GM23338 (cell line): ENCODE results near the gene ERMARD. TPM values are rescaled to one million over a fixed set of nuclear protein-coding genes. Genes with fewer than 3 reads are reported as not detected.

Experiments
- ATAC-seq: fragments of 200-7000 bp; cut with Tn5 transposase; 3 replicates; pipeline ENCODE4 v1.9.1; 2020
- DNase-seq: peaks from one replicate; pipeline ENCODE4 v3.0.0-alpha.2; 2015; ENCODE audit warnings: low spot score
- H2AFZ ChIP-seq: fragments of 200-600 bp; sonication (generic); 2 replicates; pipeline ENCODE4 v1.8.0; 2016; ENCODE audit warnings: antibody characterized with exemption, mild to moderate bottlenecking, moderate library complexity
- H3F3A ChIP-seq: fragments of 200-600 bp; sonication (generic); replicated peaks from 2 replicates; pipeline ENCODE4 v1.8.0; 2017; ENCODE audit warnings: antibody characterized with exemption, mixed run types, low read depth
- H3K27ac ChIP-seq: fragments of 200-600 bp; sonication (generic); 2 replicates; pipeline ENCODE4 v1.6.1; 2016; ENCODE audit warnings: low read depth
- H3K27me3 ChIP-seq: fragments of 200-600 bp; sonication (generic); 2 replicates; pipeline ENCODE4 v1.8.0; 2016; ENCODE audit warnings: mild to moderate bottlenecking, mixed run types, moderate library complexity; ENCODE audit not compliant: insufficient read depth
- H3K36me3 ChIP-seq: fragments of 200-600 bp; sonication (generic); 2 replicates; pipeline ENCODE4 v1.8.0; 2016; ENCODE audit warnings: mild to moderate bottlenecking; ENCODE audit not compliant: insufficient read depth
- H3K4me1 ChIP-seq: fragments of 200-600 bp; sonication (generic); 2 replicates; pipeline ENCODE4 v1.8.0; 2016; ENCODE audit warnings: mild to moderate bottlenecking, moderate library complexity; ENCODE audit not compliant: insufficient read depth
- H3K4me2 ChIP-seq: fragments of 200-600 bp; sonication (generic); 2 replicates; pipeline ENCODE4 v1.7.1; 2017; ENCODE audit warnings: mixed run types
- H3K4me3 ChIP-seq: fragments of 200-600 bp; sonication (generic); 2 replicates; pipeline ENCODE4 v1.6.1; 2016; ENCODE audit warnings: mixed run types
- H3K79me2 ChIP-seq: fragments of 200-600 bp; sonication (generic); replicated peaks from 2 replicates; pipeline ENCODE4 v1.8.0; 2017; ENCODE audit warnings: mild to moderate bottlenecking; ENCODE audit not compliant: insufficient read depth
- H3K9me2 ChIP-seq: fragments of 200-600 bp; sonication (generic); 2 replicates; pipeline ENCODE4 v1.8.0; 2017; ENCODE audit not compliant: insufficient read depth
- H4K20me1 ChIP-seq: fragments of 200-600 bp; sonication (generic); replicated peaks from 2 replicates; pipeline ENCODE4 v1.8.0; 2017; ENCODE audit warnings: mild to moderate bottlenecking; ENCODE audit not compliant: insufficient read depth
- H3K27ac Mint-ChIP-seq: 2 replicates; pipeline ENCODE4 v1.8.0; 2020; ENCODE audit warnings: inconsistent platforms, mild to moderate bottlenecking, moderate library complexity, mixed read lengths
- H3K27me3 Mint-ChIP-seq: 3 replicates; pipeline ENCODE4 v1.8.0; 2022; ENCODE audit warnings: low read depth, mild to moderate bottlenecking, moderate library complexity, mixed read lengths, inconsistent platforms; ENCODE audit not compliant: insufficient read depth, poor library complexity
- H3K36me3 Mint-ChIP-seq: 3 replicates; pipeline ENCODE4 v1.8.0; 2021; ENCODE audit warnings: low read depth, mild to moderate bottlenecking, inconsistent platforms, moderate library complexity, mixed read lengths
- H3K4me1 Mint-ChIP-seq: 3 replicates; pipeline ENCODE4 v1.8.0; 2020; ENCODE audit warnings: mild to moderate bottlenecking, inconsistent platforms, mixed read lengths
- H3K4me3 Mint-ChIP-seq: 3 replicates; pipeline ENCODE4 v1.8.0; 2021; ENCODE audit warnings: moderate library complexity, mild to moderate bottlenecking, inconsistent platforms, mixed read lengths
- H3K9me3 Mint-ChIP-seq: 3 replicates; pipeline ENCODE4 v1.8.0; 2020; ENCODE audit warnings: moderate library complexity, mild to moderate bottlenecking, inconsistent platforms, mixed read lengths
- CTCF ChIP-seq, 2 experiments: fragments of 200-600 bp in 1 of 2; sonication (generic) in 1 of 2; conservative IDR thresholded peaks; 2 replicates each; pipeline versions ENCODE4 v1.5.1 to v1.6.1; 2016 to 2017; ENCODE audit warnings: antibody characterized with exemption in 2 of 2, low read depth in 2 of 2, mild to moderate bottlenecking in 2 of 2, moderate library complexity in 1 of 2
- ETS1 ChIP-seq: IDR thresholded peaks from 2 replicates; pipeline ENCODE4 v1.6.1; 2016; ENCODE audit warnings: antibody characterized with exemption
- EZH2 ChIP-seq: fragments of 200-600 bp; sonication (generic); IDR thresholded peaks from one replicate; pipeline ENCODE4 v1.8.0; 2017; ENCODE audit warnings: antibody characterized with exemption, mild to moderate bottlenecking, low read depth; ENCODE audit not compliant: unreplicated experiment
- EZH2phosphoT487 ChIP-seq: fragments of 200-600 bp; sonication (generic); IDR thresholded peaks from one replicate; pipeline ENCODE4 v1.8.1; 2018; ENCODE audit warnings: antibody characterized with exemption; ENCODE audit not compliant: unreplicated experiment
- JUNB ChIP-seq: IDR thresholded peaks from one replicate; pipeline ENCODE4 v1.6.1; 2016; ENCODE audit warnings: antibody characterized with exemption; ENCODE audit not compliant: unreplicated experiment
- NANOG ChIP-seq: IDR thresholded peaks from 2 replicates; pipeline ENCODE4 v1.6.1; 2016; ENCODE audit warnings: antibody characterized with exemption, borderline replicate concordance
- POLR2AphosphoS5 ChIP-seq: IDR thresholded peaks from 2 replicates; pipeline ENCODE4 v1.6.1; 2016; ENCODE audit warnings: antibody characterized with exemption, low read depth
- STAT1 ChIP-seq: IDR thresholded peaks from one replicate; pipeline ENCODE4 v1.6.1; 2016; ENCODE audit warnings: antibody characterized with exemption; ENCODE audit not compliant: unreplicated experiment
- ZNF331 ChIP-seq: fragments of 250-450 bp; sonication (Bioruptor Pico); IDR thresholded peaks from 2 replicates; pipeline ENCODE4 v1.5.0; 2020; ENCODE audit warnings: low read depth, mild to moderate bottlenecking, moderate library complexity
- ZNF462 ChIP-seq: fragments of 250-450 bp; sonication (Bioruptor Pico); IDR thresholded peaks from 2 replicates; pipeline ENCODE4 v1.5.0; 2020; ENCODE audit warnings: mild to moderate bottlenecking, moderate library complexity
- polyA plus RNA-seq: library from polyadenylated mRNA; unstranded; fragments of >200 nt; fragmentation: Nextera tagmentation; extraction: Ambion mirVana; gene quantifications from 2 replicates; pipeline ENCODE4 v1.2.1, GENCODE V29; 2016
- total RNA-seq: library from RNA; depleted of rRNA; stranded (reverse); fragments of >200 nt; shearing (Covaris generic); gene quantifications from 2 replicates; pipeline ENCODE4 v1.2.3, GENCODE V29; 2014

The ERMARD gene
- total and polyA plus RNA-seq, 2 experiments from 2014 or later = 7.6 to 8.6 TPM

GRCh38 chr6:169816975-169817374 lies 65.6 kb downstream of the ERMARD start (continued):
- no peak for TF ChIP-seq ZNF462 (CRISPR knock-in tag)
- TF ChIP-seq EZH2 = no peak

GRCh38 chr6:169820358-169820757 lies 68.9 kb downstream of the ERMARD start:
- DNase-seq = peak; percentile 54
- Mint-ChIP-seq H3K4me3 (no peak overlapping the region), H3K9me3 (peaks cover 32% of the 10 kb centered on the region), H3K4me1 (peaks cover 19% of the 10 kb centered on the region), H3K27ac (no peak overlapping the region; the same call in 1 of the 2 replicates), H3K27me3 (no peaks in the 10 kb centered on the region), H3K36me3 (peaks cover 16% of the 10 kb centered on the region)
- ATAC-seq = peak; percentile 81
- Histone ChIP-seq H3K4me2 (no peak overlapping the region), H3K4me1 (peaks cover 13% of the 10 kb centered on the region; the same call in 1 of the 2 replicates), H3K79me2 (no peaks in the 10 kb centered on the region), H3K4me3 (no peak overlapping the region), H3K27ac (no peak overlapping the region), H3F3A (no peaks in the 10 kb centered on the region), H2AFZ (no peak overlapping the region), H3K27me3 (no peaks in the 10 kb centered on the region), H3K36me3 (no peaks in the 10 kb centered on the region), H4K20me1 (no peaks in the 10 kb centered on the region), H3K9me2 (peaks cover 8% of the 10 kb centered on the region)
- TF ChIP-seq NANOG = no peak
- TF ChIP-seq ZNF331 = no peak
- TF ChIP-seq POLR2AphosphoS5 = no peak
- no peak for TF ChIP-seq EZH2phosphoT487
- TF ChIP-seq EZH2 = no peak
- TF ChIP-seq CTCF (conservative IDR thresholded peaks at IDR 0.05; ENCODE audit: low read depth in 2 of 2) = no peak
- no peak for TF ChIP-seq ETS1
- TF ChIP-seq STAT1 = no peak
- TF ChIP-seq JUNB = no peak
